HG02840 (cell line): ENCODE data around the gene PIGV.
A peak's percentile ranks its signal among the peaks of the same experiment; 100 is the strongest.

Source experiments
- ATAC-seq: cut with Tn5 transposase; IDR thresholded peaks from one replicate; pipeline ENCODE4 v1.9.1; 2021; ENCODE audit warnings: mild to moderate bottlenecking, moderate library complexity, moderate number of reproducible peaks; ENCODE audit not compliant: unreplicated experiment, low FRiP score

Gene PIGV

GRCh38 chr1:26787706-26788514, at the start of gene PIGV:
Gene PIGV, plus strand, starts transcription at chr1:26787950. Its CDS starts 2,866 bp downstream, at chr1:26790816.
- peak; percentile 75 for ATAC-seq

- ATAC-seq = no peak
These were observed 48.3 kb upstream of the PIGV start for GRCh38 chr1:26739329-26739914.

DNA sequence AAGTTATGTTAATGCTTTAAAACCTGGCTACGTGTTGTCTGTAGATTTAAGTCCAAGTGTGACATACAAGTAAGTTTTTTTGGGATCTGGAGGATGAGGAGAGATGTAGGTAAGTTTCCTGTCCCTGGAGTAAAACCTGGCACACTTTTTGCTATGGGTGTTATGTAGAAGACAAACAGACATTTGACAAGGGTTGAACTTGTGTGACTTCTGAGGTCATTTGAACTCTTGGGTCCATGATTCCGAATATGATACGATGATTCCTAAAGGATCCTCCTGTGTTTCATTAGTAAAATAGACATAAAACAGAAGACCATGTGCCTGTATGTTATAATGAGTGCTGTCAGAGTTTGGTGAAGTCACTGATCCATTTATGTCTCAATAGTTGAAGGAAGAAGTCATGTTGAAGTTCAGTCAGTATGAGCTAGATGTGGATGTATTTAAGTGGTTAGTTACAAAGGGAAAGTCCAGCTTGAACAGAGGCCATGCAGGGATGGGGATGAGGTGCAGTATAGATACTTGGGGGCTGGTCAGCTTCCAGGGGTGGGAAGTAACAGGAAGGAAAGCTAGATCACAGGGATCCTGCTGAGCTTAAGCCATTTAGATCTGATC, 47.6 kb upstream of the PIGV start:
- no peak for ATAC-seq

GRCh38 chr1:26740952-26741351, 46.8 kb upstream of the PIGV start:
- no peak for ATAC-seq

GRCh38 chr1:26743426-26744059, 44.2 kb upstream of the PIGV start:
- no peak for ATAC-seq

DNA sequence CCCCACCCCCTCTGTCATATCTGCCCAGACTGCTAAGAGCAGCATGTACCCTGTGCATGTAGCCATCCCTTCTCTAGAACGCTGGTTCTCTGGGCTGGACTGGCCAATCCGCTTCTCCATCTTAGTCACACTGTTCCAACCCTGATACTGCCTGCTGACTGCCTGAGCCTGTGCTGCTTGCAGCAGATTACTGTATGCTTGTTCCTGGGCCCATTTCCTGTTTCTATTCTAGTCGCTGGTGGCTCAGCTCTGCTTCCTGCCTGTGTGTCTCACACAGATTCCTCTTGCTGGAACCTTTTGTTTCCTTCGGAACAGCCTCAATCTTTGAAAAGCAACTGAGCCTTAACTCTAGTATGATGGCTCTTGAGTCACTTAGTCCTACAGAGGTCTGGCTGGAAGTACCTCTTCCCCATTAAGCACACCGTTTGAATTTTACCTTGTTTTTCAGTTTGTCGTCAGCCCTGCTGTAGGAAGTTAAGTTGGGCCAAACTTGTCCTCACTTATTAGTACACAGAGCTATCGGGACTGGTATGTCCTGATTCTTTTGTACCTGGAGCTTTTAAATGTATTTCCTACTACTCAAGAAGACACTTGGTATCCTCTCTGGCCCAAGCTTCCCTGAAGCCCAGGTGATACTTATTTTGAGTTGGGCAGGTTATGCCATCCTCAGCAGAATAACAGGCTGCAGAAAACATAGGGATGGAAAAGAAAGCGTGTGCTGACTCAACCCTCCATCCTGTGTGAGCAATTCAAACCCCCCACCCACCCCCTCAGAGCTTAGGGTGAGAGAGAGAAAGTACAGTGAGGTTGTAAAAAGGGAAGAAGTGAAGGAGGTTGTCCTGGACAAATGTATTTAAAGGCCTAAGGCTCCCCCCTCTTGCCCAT, 43.4 kb upstream of the PIGV start:
- ATAC-seq = peak; percentile 89

- no peak for ATAC-seq
These were observed 42.6 kb upstream of the PIGV start for GRCh38 chr1:26745191-26745590.

- ATAC-seq = no peak
These were observed 40.7 kb upstream of the PIGV start for GRCh38 chr1:26747048-26747447.

DNA sequence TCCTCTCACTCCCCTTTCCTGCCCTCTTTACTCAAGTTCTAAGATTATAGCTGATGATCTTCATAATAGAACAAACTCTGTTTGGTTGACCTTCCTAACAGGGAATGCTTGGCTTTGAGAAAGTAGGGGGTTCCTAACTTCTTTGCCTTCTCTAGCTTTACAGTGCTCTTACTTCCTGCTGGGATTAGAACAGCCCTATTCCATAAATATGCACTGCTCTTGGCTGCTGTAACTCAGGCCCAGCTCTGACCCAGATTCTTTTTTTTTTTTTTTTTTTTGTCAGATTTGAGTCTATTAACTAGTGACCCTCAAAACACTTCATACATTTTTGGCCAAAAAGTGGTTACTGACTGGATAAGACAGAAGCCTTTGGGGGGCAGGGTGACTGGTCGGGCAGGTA, 39.4 kb upstream of the PIGV start:
- no peak for ATAC-seq

DNA sequence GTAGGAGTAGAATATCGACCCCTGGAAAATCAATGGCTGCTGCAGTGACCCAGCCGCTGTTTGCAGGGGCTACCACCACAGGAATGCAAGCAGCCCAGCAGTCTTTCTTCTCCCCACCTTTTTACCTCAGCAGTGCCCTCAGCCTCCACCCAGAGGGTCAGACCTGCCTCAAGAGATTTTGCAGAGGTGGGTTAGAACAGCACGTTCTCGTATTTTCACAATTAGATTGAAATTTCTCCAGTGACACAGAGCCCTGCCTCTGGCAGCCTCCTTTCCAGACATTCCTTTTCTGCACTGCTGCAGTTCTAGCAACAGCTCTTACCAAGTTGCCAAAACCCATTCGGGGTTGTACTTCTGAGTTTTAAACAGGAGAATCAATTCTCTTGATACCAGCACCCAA, 38.3 kb upstream of the PIGV start:
- no peak for ATAC-seq

DNA sequence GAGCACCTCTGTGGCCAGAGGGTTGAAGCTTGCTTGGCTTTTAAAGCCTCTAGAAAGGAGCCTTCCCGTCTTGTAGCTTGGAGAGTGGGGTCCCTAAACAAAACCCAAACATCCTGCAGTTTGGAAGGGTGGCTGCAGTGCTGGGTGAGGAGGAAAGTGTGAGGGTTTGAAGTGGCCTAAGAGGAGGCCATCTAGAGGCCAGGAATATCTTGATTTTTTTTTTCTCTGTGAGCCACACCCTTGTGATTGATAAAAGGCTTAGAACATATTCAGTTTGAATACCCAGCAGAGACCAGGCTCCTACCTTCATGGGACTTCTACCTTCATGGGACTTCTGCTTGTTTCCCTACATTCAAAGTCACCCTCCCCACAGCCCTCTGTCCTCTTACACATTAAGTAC, 37.3 kb upstream of the PIGV start:
- no peak for ATAC-seq

DNA sequence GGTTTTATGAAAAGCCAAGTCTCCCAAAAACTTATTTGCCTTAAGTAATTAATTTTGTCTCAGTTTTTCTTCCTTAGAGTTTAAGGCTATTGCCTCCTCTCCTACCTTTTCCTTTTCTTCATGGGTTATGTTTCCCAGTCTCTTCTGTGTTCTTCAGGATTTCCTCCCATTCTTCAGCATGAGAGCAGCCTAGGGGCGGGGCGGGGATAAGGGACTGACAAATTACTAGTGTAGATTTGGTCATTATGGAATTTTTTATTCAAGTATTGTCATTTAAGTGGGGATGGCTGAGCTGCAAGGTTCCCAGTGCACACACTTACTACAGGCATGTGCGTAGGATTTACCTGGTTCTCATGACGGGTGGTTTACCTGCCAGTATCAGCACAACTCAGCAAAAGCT, 35.2 kb upstream of the PIGV start:
- no peak for ATAC-seq

GRCh38 chr1:26754086-26754874, 33.5 kb upstream of the PIGV start:
- no peak for ATAC-seq

DNA sequence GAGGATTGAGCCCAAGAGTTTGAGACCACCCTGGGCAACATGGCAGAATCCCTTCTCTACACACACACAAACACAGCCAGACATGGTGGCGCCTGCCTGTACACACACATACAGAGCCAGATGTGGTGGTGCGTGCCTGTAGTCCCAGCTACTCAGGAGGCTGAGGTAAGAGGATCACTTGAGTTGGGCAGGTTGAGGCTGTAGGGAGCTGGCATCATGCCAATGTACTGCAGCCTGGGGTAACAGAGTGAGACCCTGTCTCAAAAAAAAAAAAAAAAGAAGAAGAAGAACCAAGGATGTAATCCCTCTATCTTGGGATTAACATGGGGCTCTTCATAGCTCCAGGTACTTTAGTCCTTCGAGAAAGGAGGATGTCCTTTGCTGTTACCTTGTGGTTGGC, 29.4 kb upstream of the PIGV start:
- no peak for ATAC-seq

- ATAC-seq = no peak
These were observed 28.2 kb upstream of the PIGV start for GRCh38 chr1:26759531-26759930.

GRCh38 chr1:26761217-26761616, 26.5 kb upstream of the PIGV start:
- no peak for ATAC-seq

DNA sequence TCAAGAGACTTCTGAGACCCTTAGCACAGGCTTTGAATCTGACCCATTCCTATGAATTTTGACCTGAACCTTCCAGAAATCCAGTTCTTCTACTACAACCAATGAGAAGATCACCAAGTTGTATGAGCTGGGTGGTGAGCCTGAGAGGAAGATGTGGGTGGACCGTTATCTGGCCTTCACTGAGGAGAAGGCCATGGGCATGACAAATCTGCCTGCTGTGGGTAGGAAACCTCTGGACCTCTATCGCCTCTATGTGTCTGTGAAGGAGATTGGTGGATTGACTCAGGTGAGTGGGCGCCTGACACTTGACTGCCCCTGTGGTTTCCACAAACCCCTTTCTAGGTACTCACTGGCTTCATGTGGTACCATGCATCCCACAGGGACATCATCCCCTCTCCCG, 20.0 kb upstream of the PIGV start:
- no peak for ATAC-seq

GRCh38 chr1:26768755-26769154, 19.0 kb upstream of the PIGV start:
- no peak for ATAC-seq

- ATAC-seq = no peak
These were observed 16.5 kb upstream of the PIGV start for GRCh38 chr1:26771285-26771642.
